GM23248 (cell line): ENCODE data around the gene ASAP2. TPM values are rescaled to one million over a fixed set of nuclear protein-coding genes. Genes with fewer than 3 reads are reported as not detected.

ENCODE experiments used
- DNase-seq: peaks from one replicate; pipeline ENCODE4 v3.0.0-alpha.2; 2015
- H2AFZ ChIP-seq: fragments of 200-600 bp; sonication (generic); 2 replicates; pipeline ENCODE4 v1.6.1; 2016; ENCODE audit warnings: antibody characterized with exemption
- H3F3A ChIP-seq: fragments of 200-600 bp; sonication (generic); 2 replicates; pipeline ENCODE4 v1.6.1; 2016; ENCODE audit warnings: mild to moderate bottlenecking, antibody characterized with exemption, mixed run types; ENCODE audit not compliant: insufficient read depth
- H3K27ac ChIP-seq: fragments of 200-600 bp; sonication (generic); 2 replicates; pipeline ENCODE4 v1.5.1; 2016; ENCODE audit warnings: mild to moderate bottlenecking
- H3K27me3 ChIP-seq: fragments of 200-600 bp; sonication (generic); replicated peaks from 2 replicates; pipeline ENCODE4 v1.6.1; 2016; ENCODE audit warnings: mild to moderate bottlenecking; ENCODE audit not compliant: insufficient read depth
- H3K36me3 ChIP-seq: fragments of 200-600 bp; sonication (generic); 2 replicates; pipeline ENCODE4 v1.6.1; 2016; ENCODE audit warnings: low read depth, mild to moderate bottlenecking
- H3K4me1 ChIP-seq: fragments of 200-600 bp; sonication (generic); 2 replicates; pipeline ENCODE4 v1.6.1; 2016; ENCODE audit warnings: mild to moderate bottlenecking; ENCODE audit not compliant: insufficient read depth
- H3K4me2 ChIP-seq: fragments of 200-600 bp; sonication (generic); one replicate; pipeline ENCODE4 v1.6.1; 2016; ENCODE audit warnings: mild to moderate bottlenecking; ENCODE audit not compliant: unreplicated experiment
- H3K4me3 ChIP-seq: fragments of 200-600 bp; sonication (generic); 2 replicates; pipeline ENCODE4 v1.5.1; 2016; ENCODE audit warnings: mild to moderate bottlenecking
- H3K79me2 ChIP-seq: fragments of 200-600 bp; sonication (generic); 2 replicates; pipeline ENCODE4 v1.6.1; 2016; ENCODE audit warnings: mild to moderate bottlenecking; ENCODE audit not compliant: insufficient read depth
- H3K9ac ChIP-seq: fragments of 200-600 bp; sonication (generic); 2 replicates; pipeline ENCODE4 v1.6.1; 2016; ENCODE audit warnings: mild to moderate bottlenecking
- H3K9me2 ChIP-seq: fragments of 200-600 bp; sonication (generic); 2 replicates; pipeline ENCODE4 v1.6.1; 2016; ENCODE audit warnings: mixed run types, mild to moderate bottlenecking, moderate library complexity; ENCODE audit not compliant: insufficient read depth
- H3K9me3 ChIP-seq: fragments of 200-600 bp; sonication (generic); one replicate; pipeline ENCODE4 v1.6.1; 2017; ENCODE audit warnings: low read depth
- H4K20me1 ChIP-seq: fragments of 200-600 bp; sonication (generic); 2 replicates; pipeline ENCODE4 v1.6.0; 2016; ENCODE audit not compliant: insufficient read depth
- EZH2 ChIP-seq: fragments of 200-600 bp; sonication (generic); IDR thresholded peaks from 2 replicates; pipeline ENCODE4 v1.6.1; 2018; ENCODE audit warnings: antibody characterized with exemption, mild to moderate bottlenecking; ENCODE audit not compliant: insufficient read depth, poor library complexity, severe bottlenecking
- EZH2phosphoT487 ChIP-seq: fragments of 200-600 bp; sonication (generic); IDR thresholded peaks from 2 replicates; pipeline ENCODE4 v1.6.1; 2018; ENCODE audit warnings: antibody characterized with exemption, moderate library complexity, mild to moderate bottlenecking, low read depth; ENCODE audit not compliant: insufficient read depth
- WGBS, 2 experiments: methylation state at CpG; one replicate each; pipeline ENCODE4 v1.1.6; 2015 to 2017; ENCODE audit warnings: low lambda C conversion rate in 2 of 2, low coverage in 1 of 2; ENCODE audit errors: missing lambda C conversion rate in 2 of 2; 5-methylcytosine and 5-hydroxymethylcytosine counted together
- in situ Hi-C: fragments of 300-500 bp; cut with MboI; formaldehyde crosslinking; loops from 2 replicates; pipeline ENCODE4 v1.15.0; 2020
- polyA plus RNA-seq: library from polyadenylated mRNA; unstranded; fragments of >200 nt; fragmentation: Nextera tagmentation; extraction: Ambion mirVana; gene quantifications from 2 replicates; pipeline ENCODE4 v1.2.1, GENCODE V29; 2016
- total RNA-seq: library from RNA; depleted of rRNA; stranded (reverse); fragments of >200 nt; shearing (Covaris generic); gene quantifications from 2 replicates; pipeline ENCODE4 v1.2.3, GENCODE V29; 2014

The ASAP2 gene
- total and polyA plus RNA-seq, 2 experiments from 2014 or later = 8.8 to 49.6 TPM

DNA sequence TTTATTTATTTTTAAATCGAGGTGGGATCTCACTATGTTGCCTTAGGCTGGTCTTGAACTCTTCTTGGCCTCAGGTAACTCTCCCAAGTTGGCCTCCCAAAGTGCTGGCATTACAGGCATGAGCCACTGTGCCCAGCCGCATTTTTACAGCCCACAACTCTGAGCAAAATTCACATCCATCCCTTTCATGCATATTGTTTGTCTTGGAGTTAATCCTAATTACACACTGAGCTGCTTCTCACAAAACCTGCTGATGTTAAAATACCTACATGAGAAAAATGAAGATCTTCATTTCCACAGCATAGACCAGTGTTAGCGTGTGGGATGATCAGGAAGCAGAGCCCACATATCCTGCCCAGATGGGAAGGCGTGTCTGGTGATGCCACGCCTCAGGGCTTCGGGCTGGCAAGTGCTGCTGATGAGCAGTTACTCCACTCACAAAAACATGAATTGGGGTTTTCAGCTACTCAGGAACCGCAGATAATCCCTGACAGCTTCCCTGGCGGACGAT, 202.1 kb downstream of the ASAP2 start:
- peaks cover 7% of the 10 kb centered on the region; the same call in 1 of the 2 replicates for H3K4me1 ChIP-seq
- H2AFZ ChIP-seq = no peak overlapping the region
- no peaks in the 10 kb centered on the region for H4K20me1 ChIP-seq
- H3K36me3 ChIP-seq = peaks cover 61% of the 10 kb centered on the region
- TF ChIP-seq EZH2phosphoT487 = no peak
- no peak for TF ChIP-seq EZH2
- in situ Hi-C loops = no loop called here
- H3K4me2 ChIP-seq = no peak overlapping the region
- peaks cover 53% of the 10 kb centered on the region for H3K79me2 ChIP-seq
- no peak overlapping the region for H3K9ac ChIP-seq
- 92 to 93% methylated on average over 9 of the region's 9 CpGs for WGBS, 2 experiments
- H3K9me2 ChIP-seq = no peaks in the 10 kb centered on the region
- no peak overlapping the region for H3K27ac ChIP-seq
- H3K9me3 ChIP-seq = no peaks in the 10 kb centered on the region
- peaks cover 50% of the 10 kb centered on the region for H3F3A ChIP-seq
- no peaks in the 10 kb centered on the region for H3K27me3 ChIP-seq
- DNase-seq = no peak
- H3K4me3 ChIP-seq = no peak overlapping the region

DNA sequence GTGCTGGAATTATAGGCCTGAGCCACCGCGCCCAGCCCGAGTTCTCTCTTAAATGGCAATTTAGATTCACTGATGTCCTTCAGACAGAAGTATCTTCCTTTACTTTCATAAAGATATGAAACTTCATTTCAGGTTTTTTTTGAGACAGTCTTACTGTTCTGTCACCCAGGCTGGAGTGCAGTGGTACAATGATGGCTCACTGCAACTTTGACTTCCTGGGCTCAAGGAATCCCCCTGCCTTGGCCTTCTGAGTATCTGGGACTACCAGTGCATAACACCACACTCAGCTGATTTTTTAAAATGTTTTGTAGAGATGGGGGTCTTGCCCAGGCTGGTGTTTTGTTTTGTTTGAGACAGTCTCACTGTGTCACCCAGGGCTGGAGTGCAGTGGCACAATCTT, 203.5 kb downstream of the ASAP2 start:
- 98% methylated on average over 3 of the region's 3 CpGs for whole genome bisulfite sequencing, 2 experiments

DNA sequence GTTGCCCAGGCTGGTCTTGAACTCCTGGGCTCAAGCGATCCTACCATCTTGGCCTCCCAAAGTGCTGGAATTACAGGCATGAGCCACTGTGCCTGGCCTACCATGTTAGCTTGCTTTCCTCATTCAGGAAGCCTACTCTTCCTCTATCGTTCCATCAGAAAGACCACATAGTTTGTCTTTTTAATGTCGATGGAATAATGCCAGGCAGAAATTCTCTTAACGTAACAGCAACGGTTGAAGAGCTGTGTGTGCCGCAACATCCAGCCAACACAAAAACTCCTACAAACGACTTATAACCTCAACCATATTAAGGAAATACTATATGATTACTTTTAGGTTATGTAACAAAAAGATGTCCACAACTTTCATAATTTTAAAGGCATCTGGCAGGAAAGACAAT, 206.2 kb downstream of the ASAP2 start:
- Histone ChIP-seq H3K4me1 (peaks cover 9% of the 10 kb centered on the region; the same call in 1 of the 2 replicates), H3K4me3 (no peak overlapping the region), H3K9me3 (no peaks in the 10 kb centered on the region), H3K36me3 (peaks cover 38% of the 10 kb centered on the region), H3K9ac (no peak overlapping the region), H3K79me2 (peaks cover 75% of the 10 kb centered on the region), H3K9me2 (no peaks in the 10 kb centered on the region), H3K27me3 (no peaks in the 10 kb centered on the region), H3F3A (peaks cover 30% of the 10 kb centered on the region; the same call in 1 of the 2 replicates), H3K27ac (no peak overlapping the region), H3K4me2 (no peak overlapping the region), H4K20me1 (no peaks in the 10 kb centered on the region), H2AFZ (no peak overlapping the region)
- 87% methylated on average over 7 of the region's 7 CpGs for WGBS, 2 experiments
- TF ChIP-seq EZH2 = no peak
- TF ChIP-seq EZH2phosphoT487 = no peak
- DNase-seq = no peak
- in situ Hi-C loops = no loop called here

More for the DNA sequence above, 203.5 kb downstream of the ASAP2 start:
- no peak for DNase-seq
- peaks cover 60% of the 10 kb centered on the region for H3K79me2 ChIP-seq
- no peak overlapping the region for H3K4me3 ChIP-seq
- H3K9me2 ChIP-seq = no peaks in the 10 kb centered on the region
- H2AFZ ChIP-seq = no peak overlapping the region
- peaks cover 42% of the 10 kb centered on the region for H3F3A ChIP-seq
- in situ Hi-C loops = no loop called here
- H3K9ac ChIP-seq = no peak overlapping the region
- TF ChIP-seq EZH2 = no peak
- TF ChIP-seq EZH2phosphoT487 = no peak
- H3K27ac ChIP-seq = no peak overlapping the region
- no peaks in the 10 kb centered on the region for H3K4me1 ChIP-seq
- H4K20me1 ChIP-seq = no peaks in the 10 kb centered on the region
- peaks cover 53% of the 10 kb centered on the region for H3K36me3 ChIP-seq
- no peaks in the 10 kb centered on the region for H3K27me3 ChIP-seq
- H3K4me2 ChIP-seq = no peak overlapping the region
- H3K9me3 ChIP-seq = no peaks in the 10 kb centered on the region

DNA sequence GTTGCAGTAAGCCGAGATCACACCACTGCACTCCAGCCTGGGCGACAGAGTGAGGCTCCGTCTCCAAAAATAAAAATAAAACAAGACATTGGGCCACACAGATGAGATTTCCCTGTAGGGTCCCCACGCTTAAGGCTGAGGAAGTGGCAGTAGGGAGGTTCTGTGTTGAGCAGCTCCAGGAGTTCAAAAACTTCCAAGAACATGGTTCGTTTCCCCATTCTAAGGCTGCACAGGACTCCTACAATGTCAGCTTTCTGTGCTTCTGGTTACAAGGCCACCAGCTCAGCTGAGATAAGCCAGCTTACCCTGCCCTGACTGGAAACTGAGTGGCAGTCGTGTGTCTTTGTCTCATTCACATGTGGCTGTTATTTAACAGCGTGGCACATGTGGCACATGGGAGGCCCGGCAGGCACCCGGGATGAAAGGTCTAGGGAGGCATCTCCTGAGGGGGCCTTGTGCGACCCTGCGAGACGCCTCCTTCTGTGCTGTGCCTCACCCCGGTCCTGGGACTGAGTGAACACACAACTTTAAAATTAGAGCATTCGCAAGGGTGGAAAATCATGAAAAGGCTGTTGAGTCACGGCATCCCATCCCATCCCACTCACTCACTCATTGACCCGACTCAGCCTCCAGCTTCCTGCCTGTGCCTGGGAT, 209.0 kb downstream of the ASAP2 start:
- no peak overlapping the region for H2AFZ ChIP-seq
- H3K4me2 ChIP-seq = no peak overlapping the region
- in situ Hi-C loops = no loop called here
- no peak overlapping the region for H3K9ac ChIP-seq
- H3K9me3 ChIP-seq = no peaks in the 10 kb centered on the region
- H3K79me2 ChIP-seq = peaks cover 95% of the 10 kb centered on the region
- peak; percentile 58 for DNase-seq
- H3K36me3 ChIP-seq = peaks cover 26% of the 10 kb centered on the region
- H3F3A ChIP-seq = 0 out of 2 replicates have a peak, but pooled peaks cover 6% of the 10 kb centered on the region
- peaks cover 9% of the 10 kb centered on the region; the same call in 1 of the 2 replicates for H3K4me1 ChIP-seq
- TF ChIP-seq EZH2 = no peak
- TF ChIP-seq EZH2phosphoT487 = no peak
- H3K9me2 ChIP-seq = no peaks in the 10 kb centered on the region
- H3K4me3 ChIP-seq = no peak overlapping the region
- no peaks in the 10 kb centered on the region for H4K20me1 ChIP-seq
- no peaks in the 10 kb centered on the region for H3K27me3 ChIP-seq
- 62 to 69% methylated on average over 16 of the region's 16 CpGs for WGBS, 2 experiments
- H3K27ac ChIP-seq = peak overlapping the region; percentile 55
